ENCODE data around the gene VRK3.
"Not testable (repeated sequence)": the region's sequence is repeated elsewhere in the genome, so short reads cannot be mapped to it uniquely, and the experiment has no call there.

The VRK3 gene

DNA sequence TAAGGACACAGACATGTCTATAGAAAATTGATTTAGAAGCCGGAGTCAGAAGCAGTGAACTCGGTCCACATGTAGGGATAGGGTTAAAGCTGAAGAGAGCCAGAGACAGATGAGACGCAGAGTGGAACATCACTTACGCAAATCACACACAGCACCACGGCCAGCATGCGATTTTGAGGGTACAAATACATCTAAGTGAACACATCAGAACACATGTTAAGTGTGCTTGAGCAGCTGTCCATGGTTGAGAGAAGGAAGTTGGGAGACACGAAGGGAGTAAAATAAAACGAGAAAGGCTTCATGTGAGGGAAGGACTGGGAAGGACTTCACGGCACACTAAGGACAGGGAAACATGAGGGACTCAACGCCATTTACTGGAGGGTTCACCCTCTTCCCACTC lies 38.8 kb downstream of the VRK3 start:
- no peak for DNase-seq

DNA sequence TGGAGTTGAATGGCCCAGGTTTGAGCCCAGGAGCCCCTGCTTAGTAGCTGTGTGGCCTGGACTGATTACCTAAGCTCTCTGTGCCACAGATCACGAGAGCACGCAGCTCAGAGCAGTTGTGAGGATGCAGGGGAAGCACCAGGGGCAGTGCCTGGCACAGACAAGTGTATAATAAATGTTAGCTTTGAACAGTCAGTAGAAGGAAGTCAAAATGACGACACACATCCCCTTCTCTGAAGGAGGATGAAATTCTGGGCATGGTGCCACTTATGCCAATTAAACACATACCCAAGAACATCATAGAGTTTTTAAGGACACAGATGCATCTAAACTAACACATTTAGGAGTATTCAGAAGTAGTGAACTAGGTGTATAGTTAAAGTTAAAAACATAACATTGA lies 39.3 kb downstream of the VRK3 start:
- no peak for DNase-seq

DNA sequence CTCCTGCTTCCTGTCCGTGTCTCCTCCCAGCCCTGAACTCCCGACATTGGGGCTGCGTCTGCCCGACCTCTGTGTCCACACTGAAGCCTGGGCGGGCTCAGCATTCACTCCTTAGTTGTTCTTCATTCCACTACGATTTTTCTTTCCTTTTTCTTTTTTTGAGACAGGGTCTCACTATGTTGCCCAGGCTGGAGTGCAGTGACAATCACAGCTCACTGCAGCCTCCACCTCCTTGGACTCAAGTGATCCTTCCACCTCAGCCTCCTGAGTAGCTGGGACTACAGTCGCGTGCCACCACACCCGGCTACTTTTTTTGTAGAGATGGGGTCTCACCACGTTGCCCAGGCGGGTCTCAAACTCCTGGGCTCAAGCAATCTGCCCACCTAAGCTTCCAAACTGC lies 40.7 kb downstream of the VRK3 start:
- no peak for DNase-seq

- no peak for DNase-seq
Measured at GRCh38 chr19:49983645-49984229, 41.4 kb downstream of the VRK3 start.

DNA sequence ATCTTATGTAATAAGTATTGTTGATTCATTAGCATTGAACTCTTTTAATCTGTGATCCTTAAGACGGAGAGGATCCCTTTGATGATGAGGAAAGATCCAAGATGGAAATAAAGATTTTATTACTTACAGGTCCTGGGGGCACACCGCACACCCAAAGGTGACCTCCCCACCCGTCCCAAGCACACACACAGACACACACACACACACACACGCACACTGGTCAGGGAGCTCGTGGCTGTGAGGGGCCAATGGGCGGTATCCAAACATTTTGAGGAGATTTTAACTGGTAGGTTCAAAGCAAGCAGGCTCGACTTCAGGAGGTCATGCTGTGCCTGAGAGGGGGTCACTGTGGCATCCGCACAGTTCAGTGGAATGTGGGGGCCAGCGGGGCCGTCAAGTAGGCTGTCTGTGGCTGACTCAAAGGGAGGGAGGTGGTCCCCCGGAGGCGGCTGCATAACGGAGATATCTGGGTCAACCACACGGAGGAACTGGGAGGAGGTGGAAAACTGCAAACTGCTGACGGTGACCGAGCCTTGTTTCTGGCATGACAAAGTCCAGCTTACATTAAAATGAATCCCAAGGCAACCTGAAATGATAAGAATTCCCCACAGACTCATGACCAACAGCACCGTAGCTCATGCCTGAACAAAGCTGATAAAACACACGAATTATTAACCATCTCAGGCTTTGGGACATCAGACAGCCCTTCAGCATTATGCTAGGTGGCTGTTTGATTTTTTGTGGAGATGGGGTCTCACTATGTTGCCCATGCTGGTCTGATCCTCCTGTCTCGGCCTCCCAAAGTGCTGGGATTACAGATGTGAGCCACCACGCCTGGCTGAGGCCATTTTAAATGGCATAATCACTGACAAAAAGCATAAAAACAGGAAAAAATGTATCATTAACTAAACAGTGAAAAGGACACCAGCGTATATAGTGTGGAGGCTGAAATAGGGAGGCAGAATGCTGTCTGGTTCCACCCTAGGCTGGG lies 43.3 kb downstream of the VRK3 start:
- DNase-seq, result no peak

DNA sequence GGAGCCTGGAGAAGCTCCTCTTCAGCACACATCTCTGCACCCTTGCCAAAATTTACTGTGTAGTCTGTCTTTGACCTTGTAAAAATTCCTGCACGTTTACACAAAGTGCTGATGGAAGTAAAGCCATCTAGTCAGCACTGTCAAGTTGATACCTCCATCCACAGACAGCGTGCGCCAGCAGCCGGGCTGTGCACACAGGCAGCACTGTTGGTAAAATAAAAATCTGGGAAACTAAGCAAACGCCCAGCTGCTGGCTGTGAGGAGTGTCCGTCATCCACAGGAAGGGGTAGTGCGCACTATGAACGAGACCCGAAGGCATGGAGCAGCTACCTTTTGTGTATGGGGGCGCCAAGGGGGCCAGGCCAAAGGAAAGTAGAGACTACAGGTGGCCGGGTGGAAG lies 46.8 kb downstream of the VRK3 start:
- DNase-seq, result no peak

- DNase-seq, result no peak
Measured at GRCh38 chr19:49977881-49978280, 47.3 kb downstream of the VRK3 start.

DNA sequence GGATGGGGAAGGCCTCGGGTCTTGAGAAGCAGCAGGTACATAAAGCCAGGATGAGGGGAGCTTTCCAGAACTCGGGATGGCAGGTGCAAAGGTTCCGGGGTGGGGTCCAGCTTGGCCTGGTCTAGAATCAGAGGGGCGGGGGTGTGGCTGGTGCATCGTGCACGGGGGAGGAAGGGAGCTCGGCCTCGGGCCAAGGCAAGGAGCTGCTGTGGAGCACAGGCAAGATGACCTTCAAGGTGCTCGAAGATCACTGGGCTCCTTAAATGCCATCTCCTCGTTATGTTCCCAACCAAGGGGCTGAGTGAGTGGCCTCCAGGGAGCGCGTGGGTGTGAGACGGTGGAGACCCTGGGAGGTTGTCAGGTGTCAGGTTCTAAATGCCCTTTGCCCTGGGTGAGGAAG lies 48.1 kb downstream of the VRK3 start:
- DNase-seq, result no peak

DNA sequence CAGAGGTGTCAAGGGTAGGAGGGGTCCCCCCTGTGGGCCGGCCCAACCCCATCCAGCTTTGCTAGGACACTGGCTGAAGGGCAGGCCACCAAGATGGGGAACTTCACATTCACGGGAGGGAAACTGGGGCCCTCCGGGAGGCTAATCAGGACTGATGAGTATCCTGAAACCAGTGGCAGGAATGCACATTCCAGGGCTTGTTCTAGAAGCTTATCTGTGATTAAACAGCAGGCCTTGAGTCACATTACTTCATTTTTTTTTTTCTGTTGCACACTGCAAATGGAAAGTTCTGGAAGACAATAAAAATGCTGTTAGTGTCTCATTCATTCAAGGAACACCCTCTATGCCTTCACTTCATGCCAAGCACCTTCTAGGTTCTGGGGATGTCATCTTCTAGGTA lies 48.7 kb downstream of the VRK3 start:
- DNase-seq, result no peak

DNA sequence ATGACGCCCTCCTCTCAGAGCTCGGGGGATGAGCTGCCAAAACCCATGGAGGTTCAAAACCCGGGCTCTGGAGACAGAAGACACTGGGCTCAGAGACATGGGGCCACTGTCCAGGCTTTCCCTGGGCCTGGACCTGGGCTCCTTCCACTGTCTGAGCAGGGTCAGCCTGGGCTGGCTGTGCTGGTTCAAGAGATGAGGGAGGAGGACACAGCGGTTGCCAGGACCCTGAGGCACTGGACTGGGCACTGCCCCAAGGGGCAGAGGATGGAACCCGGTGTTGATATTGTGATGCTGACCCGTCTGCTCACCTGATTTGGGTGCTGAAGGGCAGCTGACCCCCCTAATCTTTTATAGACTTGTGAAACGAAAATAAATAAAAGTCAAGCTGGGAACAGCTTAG lies 50.1 kb downstream of the VRK3 start:
- DNase-seq, result no peak

DNA sequence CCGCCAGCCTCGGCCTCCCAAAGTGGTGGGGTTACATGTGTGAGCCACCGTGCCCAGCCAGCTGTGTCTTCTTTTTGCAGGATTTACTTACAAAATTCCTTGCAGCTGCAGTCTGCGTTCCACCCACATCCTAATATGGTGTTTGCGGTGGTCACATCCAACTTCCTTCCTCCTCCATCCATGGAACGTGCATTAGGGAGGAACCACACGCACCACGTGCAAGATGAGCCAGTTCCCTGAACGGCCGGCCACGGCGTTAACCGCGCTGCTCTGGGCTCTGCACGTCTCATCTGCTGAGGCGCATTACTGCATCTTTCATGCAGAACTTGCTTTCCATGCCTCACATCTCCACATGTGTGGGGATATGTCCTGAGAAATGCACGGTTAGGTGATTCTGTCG lies 51.2 kb downstream of the VRK3 start:
- DNase-seq, result no peak

- no peak for DNase-seq
Measured at GRCh38 chr19:49972841-49973240, 52.3 kb downstream of the VRK3 start.

DNA sequence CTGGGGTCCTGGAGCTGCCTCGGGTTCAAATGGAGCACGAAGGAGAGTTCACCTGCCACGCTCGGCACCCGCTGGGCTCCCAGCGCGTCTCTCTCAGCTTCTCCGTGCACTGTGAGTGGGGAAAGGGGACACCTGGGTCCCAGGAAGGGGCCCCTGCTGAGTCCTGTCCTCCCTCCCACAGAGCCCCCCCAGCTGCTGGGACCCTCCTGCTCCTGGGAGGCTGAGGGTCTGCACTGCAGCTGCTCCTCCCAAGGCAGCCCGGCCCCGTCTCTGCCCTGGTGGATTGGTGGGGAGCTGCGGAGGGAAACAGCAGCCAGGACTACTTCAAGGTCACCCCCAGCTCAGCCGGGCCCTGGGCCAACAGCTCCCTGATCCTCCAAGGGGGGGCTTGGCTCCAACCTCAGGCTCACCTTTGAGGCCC lies 53.2 kb downstream of the VRK3 start:
- DNase-seq, result no peak

DNA sequence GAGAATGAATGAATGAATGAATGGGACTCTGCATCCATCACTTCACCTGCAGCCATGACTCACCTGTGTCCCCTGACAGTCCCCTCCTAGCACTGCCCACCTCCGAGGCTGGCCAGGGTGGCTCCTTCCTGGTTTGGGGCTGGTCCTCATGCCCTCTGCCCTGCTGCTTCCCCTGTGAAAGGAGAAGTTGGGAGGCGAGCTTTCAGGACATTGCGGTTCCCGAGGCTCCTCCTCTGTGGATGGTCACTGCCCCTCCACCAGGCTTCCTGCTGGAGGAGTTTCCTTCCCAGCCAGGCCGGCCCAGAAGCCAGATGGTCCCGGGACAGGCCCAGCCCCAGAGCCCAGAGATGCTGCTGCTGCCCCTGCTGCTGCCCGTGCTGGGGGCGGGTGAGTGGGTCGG lies 55.8 kb downstream of the VRK3 start:
- DNase-seq, result not testable (repeated sequence)

- DNase-seq, result no peak
Measured at GRCh38 chr19:49968279-49968922, 56.8 kb downstream of the VRK3 start.

GRCh38 chr19:49960980-49961379 lies 64.2 kb downstream of the VRK3 start, which contains the start of gene SIGLEC11:
TSS of gene SIGLEC11 (minus strand) at chr19:49961172. CDS start at chr19:49961081, 91 bp downstream.
- not testable (repeated sequence) for DNase-seq

GRCh38 chr19:49959892-49960291 lies 65.3 kb downstream of the VRK3 start:
- not testable (repeated sequence) for DNase-seq

DNA sequence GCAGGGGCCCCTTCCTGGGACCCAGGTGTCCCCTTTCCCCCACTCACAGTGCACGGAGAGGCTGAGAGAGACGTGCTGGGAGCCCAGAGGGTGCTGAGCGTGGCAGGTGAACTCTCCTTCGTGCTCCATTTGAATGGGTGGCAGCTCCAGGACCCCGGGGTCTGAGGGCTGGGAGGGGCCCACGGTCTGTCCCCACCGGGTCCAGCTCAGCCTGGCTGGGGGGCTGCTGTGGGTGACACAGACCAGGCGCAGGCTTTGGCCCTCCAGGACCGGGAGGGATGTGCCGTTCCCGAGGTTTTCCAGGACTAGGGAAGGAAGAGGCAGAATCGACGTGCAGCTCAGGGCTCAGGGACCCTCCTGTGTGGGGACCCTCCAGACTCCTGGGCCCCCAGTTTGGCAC lies 66.6 kb downstream of the VRK3 start:
- DNase-seq, result not testable (repeated sequence)

- not testable (repeated sequence) for DNase-seq
Measured at GRCh38 chr19:49958144-49958543, 67.0 kb downstream of the VRK3 start.

DNA sequence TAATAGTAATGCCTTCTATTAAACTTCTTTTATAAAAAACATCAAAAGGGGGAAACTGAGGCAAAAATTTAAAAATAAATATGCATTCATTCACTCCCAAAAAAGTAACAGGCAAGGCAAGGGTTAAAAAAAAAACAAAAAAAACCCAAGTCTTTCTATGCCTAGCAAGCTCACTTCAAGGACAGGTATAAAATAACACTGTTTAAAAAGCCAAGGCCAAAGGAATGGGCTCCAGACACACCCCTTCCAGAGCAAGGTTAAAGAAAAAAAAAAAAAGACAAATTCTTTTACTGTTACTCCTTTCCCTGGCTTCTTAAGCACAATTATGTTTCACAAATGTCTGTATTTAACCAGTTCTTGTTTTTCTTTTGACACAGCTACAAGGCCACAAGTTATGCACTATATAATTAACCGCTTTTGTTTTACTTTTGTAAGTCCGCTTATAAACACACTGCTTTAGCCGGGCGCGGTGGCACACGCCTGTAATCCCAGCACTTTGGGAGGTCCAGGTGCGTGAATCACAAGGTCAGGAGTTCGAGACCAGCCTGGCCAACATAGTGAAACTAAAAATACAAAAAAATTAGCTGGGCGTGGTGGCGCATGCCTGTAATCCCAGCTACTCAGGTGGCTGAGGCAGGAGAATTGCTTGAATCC lies 67.8 kb downstream of the VRK3 start:
- DNase-seq, result no peak

DNA sequence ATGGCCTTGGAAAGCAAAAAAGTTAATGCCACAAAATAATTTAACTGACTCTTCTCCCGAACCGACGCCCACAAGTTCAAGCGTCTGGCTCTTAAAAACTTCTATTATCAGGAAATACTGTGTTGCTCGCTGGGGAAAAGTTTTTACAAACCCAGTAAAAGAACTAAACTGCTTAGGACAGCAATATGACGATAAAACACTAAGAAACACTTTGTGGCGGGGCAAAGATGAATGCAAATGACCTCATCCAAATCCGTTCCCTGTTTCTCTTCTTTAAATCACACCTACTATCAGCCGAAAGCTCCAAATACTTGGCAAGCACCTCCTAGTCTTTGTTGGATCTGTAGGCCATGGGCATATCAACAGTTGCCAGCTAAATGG lies 69.1 kb downstream of the VRK3 start:
- no peak for DNase-seq

DNA sequence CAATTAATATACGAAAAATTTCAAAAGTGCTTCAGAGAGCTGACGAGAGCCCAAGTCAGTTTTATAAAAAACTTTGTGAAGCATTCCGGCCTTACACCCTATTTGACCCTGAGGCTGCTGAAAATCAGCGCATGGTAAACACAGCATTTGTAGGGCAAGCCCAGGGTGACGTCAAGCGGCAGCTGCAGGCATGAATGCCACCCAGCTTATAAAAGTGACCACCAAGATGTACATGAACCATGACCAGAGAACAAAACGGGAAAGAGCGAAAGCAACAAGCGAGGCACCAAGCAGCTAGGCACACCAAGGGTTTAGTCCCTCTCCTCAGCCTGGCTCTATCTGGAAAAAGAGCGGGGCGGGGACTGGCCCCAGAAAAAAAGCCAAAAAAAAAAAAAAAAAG lies 70.2 kb downstream of the VRK3 start:
- DNase-seq, result no peak
